ENCODE measurements around the gene XPNPEP3. TPM values are rescaled to one million over a fixed set of nuclear protein-coding genes. Genes with fewer than 3 reads are reported as not detected.

XPNPEP3 gene
- total RNA-seq, 3 donors from 2014 or later, result 11.5 to 13.8 (median 12.0) TPM

DNA sequence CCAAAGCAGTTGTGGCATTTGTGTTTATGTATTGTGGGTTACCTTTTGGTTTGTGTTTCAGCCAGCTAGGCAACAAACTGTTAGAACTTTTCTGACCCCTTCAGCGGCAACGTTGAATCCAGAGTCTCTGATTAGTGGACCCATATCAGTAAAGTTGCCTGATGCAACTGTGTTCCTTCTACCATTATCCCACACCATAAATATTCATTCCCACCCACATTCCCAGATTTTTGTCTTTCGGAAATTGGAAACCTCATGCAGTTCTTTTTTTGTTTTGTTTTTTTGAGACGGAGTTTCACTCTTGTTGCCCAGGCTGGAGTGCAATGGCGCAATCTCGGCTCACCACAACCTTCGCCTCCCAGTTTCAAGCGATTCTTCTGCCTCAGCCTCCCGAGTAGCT lies 63.6 kb downstream of the XPNPEP3 start:
- DNase-seq (ENCODE audit: low spot score in 2 of 2), result no peak
- intact Hi-C loops (cut with DNase I; ENCODE audit: low total_unique reads), result no loop called here
- no peaks in the 10 kb centered on the region for H3K36me3 ChIP-seq
- no peaks in the 10 kb centered on the region for H3K9me3 ChIP-seq
- H3K4me1 ChIP-seq, result no peaks in the 10 kb centered on the region
- H3K27ac ChIP-seq, result peak overlapping the region; percentile 10 to 71
- TF ChIP-seq, protein P1, sequence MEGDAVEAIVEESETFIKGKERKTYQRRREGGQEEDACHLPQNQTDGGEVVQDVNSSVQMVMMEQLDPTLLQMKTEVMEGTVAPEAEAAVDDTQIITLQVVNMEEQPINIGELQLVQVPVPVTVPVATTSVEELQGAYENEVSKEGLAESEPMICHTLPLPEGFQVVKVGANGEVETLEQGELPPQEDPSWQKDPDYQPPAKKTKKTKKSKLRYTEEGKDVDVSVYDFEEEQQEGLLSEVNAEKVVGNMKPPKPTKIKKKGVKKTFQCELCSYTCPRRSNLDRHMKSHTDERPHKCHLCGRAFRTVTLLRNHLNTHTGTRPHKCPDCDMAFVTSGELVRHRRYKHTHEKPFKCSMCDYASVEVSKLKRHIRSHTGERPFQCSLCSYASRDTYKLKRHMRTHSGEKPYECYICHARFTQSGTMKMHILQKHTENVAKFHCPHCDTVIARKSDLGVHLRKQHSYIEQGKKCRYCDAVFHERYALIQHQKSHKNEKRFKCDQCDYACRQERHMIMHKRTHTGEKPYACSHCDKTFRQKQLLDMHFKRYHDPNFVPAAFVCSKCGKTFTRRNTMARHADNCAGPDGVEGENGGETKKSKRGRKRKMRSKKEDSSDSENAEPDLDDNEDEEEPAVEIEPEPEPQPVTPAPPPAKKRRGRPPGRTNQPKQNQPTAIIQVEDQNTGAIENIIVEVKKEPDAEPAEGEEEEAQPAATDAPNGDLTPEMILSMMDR (IDR thresholded peaks at IDR 0.05), result no peak
- TF ChIP-seq POLR2A (IDR thresholded peaks at IDR 0.05), result no peak
- no peaks in the 10 kb centered on the region for H3K27me3 ChIP-seq
- H3K4me3 ChIP-seq, result no peak overlapping the region

DNA sequence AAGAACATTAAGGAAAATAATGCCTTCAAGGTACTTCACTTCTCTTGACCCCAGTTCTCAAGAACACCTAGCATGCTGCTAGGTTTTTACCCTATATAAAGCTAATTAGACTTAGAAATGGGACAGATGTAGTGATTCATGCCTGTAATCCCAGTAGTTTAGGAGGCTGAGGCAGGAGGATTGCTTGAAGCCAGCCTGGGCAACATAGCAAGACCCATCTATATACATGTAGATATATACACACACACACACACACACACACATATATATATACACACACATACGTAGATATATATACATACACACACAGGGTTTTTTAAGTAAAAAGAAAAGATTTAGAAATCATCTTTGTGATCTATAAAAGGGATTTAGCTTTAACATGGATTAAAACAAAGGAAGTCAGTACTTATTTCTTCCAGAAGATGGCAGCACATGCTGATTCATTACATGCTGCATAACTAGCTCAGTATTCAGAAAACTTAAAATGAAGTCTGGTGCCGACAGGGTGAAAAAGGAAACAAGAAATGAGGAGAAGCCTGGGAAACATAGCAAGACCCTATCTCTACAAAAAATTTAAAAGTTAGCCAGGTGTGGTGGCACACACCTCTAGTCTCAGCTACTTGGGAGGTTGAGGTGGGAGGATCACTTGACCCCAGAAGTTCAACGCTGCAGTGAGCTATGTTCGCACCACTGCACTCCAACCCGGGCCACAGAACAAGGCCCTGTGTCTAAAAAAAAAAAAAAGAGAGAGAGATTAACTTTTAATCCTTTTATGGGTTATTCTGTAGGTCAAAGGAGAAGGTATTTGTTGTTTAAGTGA lies 65.7 kb downstream of the XPNPEP3 start:
- no peaks in the 10 kb centered on the region for H3K4me1 ChIP-seq
- H3K27me3 ChIP-seq, result no peaks in the 10 kb centered on the region
- intact Hi-C loops (cut with DNase I; ENCODE audit: low total_unique reads), result no loop called here
- TF ChIP-seq POLR2A (IDR thresholded peaks at IDR 0.05) (no peak), POLR2AphosphoS5 (IDR thresholded peaks at IDR 0.05) (no peak)
- TF ChIP-seq, protein P1 (IDR thresholded peaks at IDR 0.05), result peak in 2 of 3 donors; percentile 78 to 82
- H3K4me3 ChIP-seq, result peak overlapping the region in 1 of 3 donors; percentile 26
- H3K36me3 ChIP-seq, result no peaks in the 10 kb centered on the region
- no peak for DNase-seq (ENCODE audit: low spot score in 2 of 2)
- no peaks in the 10 kb centered on the region for H3K9me3 ChIP-seq
- H3K27ac ChIP-seq, result no peak overlapping the region

DNA sequence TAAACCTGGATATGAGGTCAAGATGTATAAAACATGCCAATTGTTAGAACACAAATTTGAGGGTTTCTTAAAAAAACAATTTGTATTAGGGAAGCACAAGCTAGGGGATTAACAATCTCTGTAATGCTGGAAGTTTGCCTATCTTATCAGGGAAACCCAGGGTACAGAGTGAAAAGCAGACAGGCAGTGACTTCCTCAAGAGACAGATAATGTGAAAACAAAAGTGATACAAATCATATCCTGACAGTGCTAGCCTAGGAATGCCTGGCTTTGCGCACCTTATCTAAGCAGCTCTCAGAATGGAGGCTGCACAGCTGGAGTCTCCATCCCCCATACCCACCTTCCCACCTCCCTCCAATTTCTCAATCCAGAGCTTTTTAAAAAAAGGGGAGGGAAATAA lies 71.7 kb downstream of the XPNPEP3 start:
- TF ChIP-seq, protein P1 (IDR thresholded peaks at IDR 0.05), result no peak
- no peaks in the 10 kb centered on the region for H3K36me3 ChIP-seq
- H3K4me3 ChIP-seq, result no peak overlapping the region
- no peak for DNase-seq (ENCODE audit: low spot score in 2 of 2)
- intact Hi-C loops (cut with DNase I; ENCODE audit: low total_unique reads), result no loop called here
- no peak overlapping the region for H3K27ac ChIP-seq
- H3K27me3 ChIP-seq, result no peaks in the 10 kb centered on the region
- H3K4me1 ChIP-seq, result no peaks in the 10 kb centered on the region
- no peaks in the 10 kb centered on the region for H3K9me3 ChIP-seq

DNA sequence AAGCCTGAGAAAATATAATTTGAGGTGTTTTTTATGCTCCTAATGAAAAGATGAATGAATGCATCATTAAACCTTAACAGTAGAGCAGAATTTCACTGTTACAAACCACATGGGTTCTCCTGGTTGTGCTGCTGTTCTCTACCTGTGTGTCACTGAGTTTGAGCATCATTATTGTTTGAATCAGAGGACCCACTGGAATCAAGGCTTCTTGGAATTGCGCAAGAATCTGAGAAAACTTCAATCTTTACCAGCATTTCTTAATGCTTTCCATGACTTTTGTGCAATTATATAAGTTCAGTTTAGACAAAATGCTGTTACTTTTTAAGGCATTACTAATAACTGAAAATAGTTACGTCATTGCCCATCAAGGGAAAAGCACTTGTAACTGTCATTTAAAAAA lies 75.4 kb downstream of the XPNPEP3 start:
- no peaks in the 10 kb centered on the region for H3K27me3 ChIP-seq
- no peak overlapping the region for H3K27ac ChIP-seq
- H3K9me3 ChIP-seq, result no peaks in the 10 kb centered on the region
- TF ChIP-seq, protein P1 (IDR thresholded peaks at IDR 0.05), result no peak
- no peak for TF ChIP-seq POLR2AphosphoS5 (IDR thresholded peaks at IDR 0.05)
- no peak for TF ChIP-seq POLR2A (IDR thresholded peaks at IDR 0.05)
- H3K4me1 ChIP-seq, result no peaks in the 10 kb centered on the region
- intact Hi-C loops (cut with DNase I; ENCODE audit: low total_unique reads), result no loop called here
- no peak for DNase-seq (ENCODE audit: low spot score in 2 of 2)
- no peaks in the 10 kb centered on the region for H3K36me3 ChIP-seq
- H3K4me3 ChIP-seq, result no peak overlapping the region

DNA sequence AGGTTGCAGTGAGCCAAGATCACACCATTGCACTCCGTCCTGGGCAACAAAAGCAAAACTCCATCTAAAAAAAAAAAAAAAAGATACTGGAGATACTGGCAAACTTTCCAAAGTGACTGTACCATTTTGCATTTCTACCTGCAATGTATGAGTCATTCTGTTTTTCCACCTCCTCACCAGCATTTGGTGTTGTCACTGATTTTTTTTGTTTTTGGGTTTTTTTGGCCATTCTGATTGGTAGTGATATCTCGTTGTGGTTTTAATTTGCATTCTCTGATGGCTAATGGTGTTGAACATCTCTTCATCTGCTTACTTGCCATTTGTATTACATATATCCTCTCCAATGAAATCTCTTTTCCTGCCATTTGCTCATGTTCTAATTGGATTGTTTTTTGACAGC lies 82.3 kb downstream of the XPNPEP3 start:
- H3K27ac ChIP-seq, result no peak overlapping the region
- no peak overlapping the region for H3K4me3 ChIP-seq
- H3K9me3 ChIP-seq, result no peaks in the 10 kb centered on the region
- H3K4me1 ChIP-seq, result no peaks in the 10 kb centered on the region
- DNase-seq (ENCODE audit: low spot score in 2 of 2), result no peak
- H3K27me3 ChIP-seq, result no peaks in the 10 kb centered on the region
- intact Hi-C loops (cut with DNase I; ENCODE audit: low total_unique reads), result no loop called here
- TF ChIP-seq POLR2A (IDR thresholded peaks at IDR 0.05) (no peak), POLR2AphosphoS5 (IDR thresholded peaks at IDR 0.05) (no peak)
- TF ChIP-seq, protein P1 (IDR thresholded peaks at IDR 0.05), result no peak
- H3K36me3 ChIP-seq, result no peaks in the 10 kb centered on the region
